ENCODE measurements around the gene FOXL1.

The FOXL1 gene

GRCh38 chr16:86631444-86631843 lies 53.1 kb downstream of the FOXL1 start:
- POLR2A ChIA-PET: no interaction called here
- CTCF ChIA-PET: interaction anchor here (0.7 kb wide), 1 partner anchor 31 kb away, joined by 3 read pairs; no protein-coding TSS in a partner anchor
- H3K36me3 ChIP-seq (ENCODE audit: control insufficient read depth in 2 of 2, insufficient read depth in 1 of 2, low read length in 2 of 2): no peaks in the 10 kb centered on the region
- TF ChIP-seq ZBTB1 (tag by site-specific recombination; IDR thresholded peaks at IDR 0.05) (no peak), ZBTB26 (tag by site-specific recombination; optimal IDR thresholded peaks at IDR 0.05) (no peak), MZF1 (tag by site-specific recombination; IDR thresholded peaks at IDR 0.05; ENCODE audit: borderline replicate concordance) (no peak), ZNF660 (tag by site-specific recombination; IDR thresholded peaks at IDR 0.05) (no peak), ZNF426 (tag by site-specific recombination; IDR thresholded peaks at IDR 0.05) (no peak), ZNF488 (tag by site-specific recombination; IDR thresholded peaks at IDR 0.05) (no peak), ZBTB7A (tag by site-specific recombination; IDR thresholded peaks at IDR 0.05; ENCODE audit: low read depth) (no peak), ZNF335 (tag by site-specific recombination; conservative IDR thresholded peaks at IDR 0.05) (no peak), ZNF10 (tag by site-specific recombination; IDR thresholded peaks at IDR 0.05) (no peak), ZNF768 (tag by site-specific recombination; IDR thresholded peaks at IDR 0.05) (no peak), BCL11A (tag by site-specific recombination; IDR thresholded peaks at IDR 0.05; ENCODE audit: low read depth) (no peak), PRDM4 (tag by site-specific recombination; IDR thresholded peaks at IDR 0.05) (no peak), TSHZ1 (tag by site-specific recombination; IDR thresholded peaks at IDR 0.05; ENCODE audit: borderline replicate concordance) (no peak)
- H3K4me1 ChIP-seq (ENCODE audit: control insufficient read depth, insufficient read depth, low read length): no peaks in the 10 kb centered on the region
- H3K27ac ChIP-seq (ENCODE audit: extremely low read depth, low read depth, low read length): no peak overlapping the region
- no peak overlapping the region for H3K4me3 ChIP-seq (ENCODE audit: low read depth, low read length)
- no peaks in the 10 kb centered on the region for H3K9me3 ChIP-seq (ENCODE audit: control insufficient read depth, insufficient read depth, low read depth, low read length)

Measured in HEK293 (cell line).